Measurements from ENCODE around the gene SLC7A8.

DNA sequence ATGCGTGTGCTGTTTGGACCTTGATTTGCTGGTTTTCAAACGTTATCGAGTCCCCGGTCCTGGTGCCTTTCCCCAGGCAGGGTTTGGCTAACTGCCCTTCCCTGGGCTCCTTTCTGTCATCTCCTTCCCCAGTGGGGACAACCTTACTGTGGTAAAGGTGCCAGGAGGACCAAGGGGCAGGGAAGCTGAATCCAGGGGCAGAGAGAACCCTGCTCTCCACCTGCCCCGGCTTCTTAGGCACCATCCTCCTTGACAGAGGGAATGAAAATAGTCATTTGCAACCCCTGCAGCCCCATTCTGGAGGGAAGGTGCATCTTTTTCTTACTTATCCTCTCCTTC lies 69.4 kb downstream of the SLC7A8 start:
- TF ChIP-seq POLR2A (IDR thresholded peaks at IDR 0.05; ENCODE audit: low read length) (no peak), GATA1 (IDR thresholded peaks at IDR 0.05; ENCODE audit: low read depth, low read length) (no peak)
